ENCODE data around the gene STAMBPL1. TPM values are rescaled to one million over a fixed set of nuclear protein-coding genes. Genes with fewer than 3 reads are reported as not detected.

Gene STAMBPL1
- total and polyA plus RNA-seq, 2 experiments from 2014 or later = 4.5 to 20.0 TPM

DNA sequence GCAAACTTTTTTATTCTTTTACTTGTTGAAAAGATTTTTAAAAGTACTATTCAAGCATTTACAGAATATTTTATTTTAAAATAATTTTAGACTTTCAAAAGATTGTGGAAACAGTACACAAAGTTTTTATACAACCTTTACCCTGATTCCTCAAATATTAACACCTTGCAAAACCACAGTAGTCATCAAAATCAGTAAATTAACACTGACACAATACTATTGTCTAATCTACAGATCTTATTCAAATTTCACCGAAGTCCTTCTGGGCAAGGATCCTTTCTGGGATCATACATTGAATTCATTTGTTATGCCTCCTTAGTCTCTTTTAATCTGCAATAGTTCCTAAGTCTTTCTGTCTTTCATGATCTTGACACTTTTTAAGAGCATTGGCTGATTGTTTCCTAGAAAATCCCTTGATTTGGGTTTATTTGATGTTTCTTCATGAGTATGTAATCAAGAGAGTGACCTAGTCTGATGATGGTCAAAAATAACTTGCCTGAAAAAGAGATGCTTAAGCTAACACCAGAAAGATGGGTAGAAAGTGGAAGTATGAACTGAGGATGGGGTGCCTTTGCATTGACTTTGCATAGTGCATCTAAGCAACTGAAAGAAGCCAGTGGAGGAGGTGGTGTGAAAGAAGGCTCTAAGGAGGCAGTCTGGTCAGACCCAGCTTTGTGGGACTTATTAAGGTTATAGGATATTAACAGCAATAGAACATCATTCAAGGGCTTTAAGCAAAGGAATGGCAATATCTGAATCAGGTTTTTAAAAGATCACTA is 9.7 kb downstream of the STAMBPL1 start:
- H3K4me1 ChIP-seq (ENCODE audit: insufficient read depth) = peaks cover 4% of the 10 kb centered on the region
- H3K79me2 ChIP-seq = peaks cover 63% of the 10 kb centered on the region
- no peak overlapping the region for H3K4me2 ChIP-seq
- WGBS (ENCODE audit: low lambda C conversion rate, missing lambda C conversion rate) = 88% methylated on average over 1 of the region's 1 CpG
- H2AFZ ChIP-seq = no peak overlapping the region
- H3K27me3 ChIP-seq = no peaks in the 10 kb centered on the region
- no peak for DNase-seq (ENCODE audit: low spot score)
- no peak overlapping the region for H3K27ac ChIP-seq
- no peaks in the 10 kb centered on the region for H3K36me3 ChIP-seq (replicated peaks; ENCODE audit: insufficient read depth, low read depth)
- H3K9me3 ChIP-seq (ENCODE audit: low read depth) = no peaks in the 10 kb centered on the region
- no peak overlapping the region for H3K4me3 ChIP-seq
- H4K20me1 ChIP-seq (ENCODE audit: insufficient read depth, poor library complexity, severe bottlenecking) = no peaks in the 10 kb centered on the region
- TF ChIP-seq, protein P1, sequence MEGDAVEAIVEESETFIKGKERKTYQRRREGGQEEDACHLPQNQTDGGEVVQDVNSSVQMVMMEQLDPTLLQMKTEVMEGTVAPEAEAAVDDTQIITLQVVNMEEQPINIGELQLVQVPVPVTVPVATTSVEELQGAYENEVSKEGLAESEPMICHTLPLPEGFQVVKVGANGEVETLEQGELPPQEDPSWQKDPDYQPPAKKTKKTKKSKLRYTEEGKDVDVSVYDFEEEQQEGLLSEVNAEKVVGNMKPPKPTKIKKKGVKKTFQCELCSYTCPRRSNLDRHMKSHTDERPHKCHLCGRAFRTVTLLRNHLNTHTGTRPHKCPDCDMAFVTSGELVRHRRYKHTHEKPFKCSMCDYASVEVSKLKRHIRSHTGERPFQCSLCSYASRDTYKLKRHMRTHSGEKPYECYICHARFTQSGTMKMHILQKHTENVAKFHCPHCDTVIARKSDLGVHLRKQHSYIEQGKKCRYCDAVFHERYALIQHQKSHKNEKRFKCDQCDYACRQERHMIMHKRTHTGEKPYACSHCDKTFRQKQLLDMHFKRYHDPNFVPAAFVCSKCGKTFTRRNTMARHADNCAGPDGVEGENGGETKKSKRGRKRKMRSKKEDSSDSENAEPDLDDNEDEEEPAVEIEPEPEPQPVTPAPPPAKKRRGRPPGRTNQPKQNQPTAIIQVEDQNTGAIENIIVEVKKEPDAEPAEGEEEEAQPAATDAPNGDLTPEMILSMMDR (IDR thresholded peaks at IDR 0.05; ENCODE audit: poor library complexity) = no peak
- no peak for TF ChIP-seq EZH2phosphoT487 (IDR thresholded peaks at IDR 0.05; ENCODE audit: low read depth, severe bottlenecking, unreplicated experiment)
- no peak for TF ChIP-seq EZH2 (IDR thresholded peaks at IDR 0.05; ENCODE audit: borderline replicate concordance)
- H3K9me2 ChIP-seq (replicated peaks; ENCODE audit: insufficient read depth) = no peaks in the 10 kb centered on the region

DNA sequence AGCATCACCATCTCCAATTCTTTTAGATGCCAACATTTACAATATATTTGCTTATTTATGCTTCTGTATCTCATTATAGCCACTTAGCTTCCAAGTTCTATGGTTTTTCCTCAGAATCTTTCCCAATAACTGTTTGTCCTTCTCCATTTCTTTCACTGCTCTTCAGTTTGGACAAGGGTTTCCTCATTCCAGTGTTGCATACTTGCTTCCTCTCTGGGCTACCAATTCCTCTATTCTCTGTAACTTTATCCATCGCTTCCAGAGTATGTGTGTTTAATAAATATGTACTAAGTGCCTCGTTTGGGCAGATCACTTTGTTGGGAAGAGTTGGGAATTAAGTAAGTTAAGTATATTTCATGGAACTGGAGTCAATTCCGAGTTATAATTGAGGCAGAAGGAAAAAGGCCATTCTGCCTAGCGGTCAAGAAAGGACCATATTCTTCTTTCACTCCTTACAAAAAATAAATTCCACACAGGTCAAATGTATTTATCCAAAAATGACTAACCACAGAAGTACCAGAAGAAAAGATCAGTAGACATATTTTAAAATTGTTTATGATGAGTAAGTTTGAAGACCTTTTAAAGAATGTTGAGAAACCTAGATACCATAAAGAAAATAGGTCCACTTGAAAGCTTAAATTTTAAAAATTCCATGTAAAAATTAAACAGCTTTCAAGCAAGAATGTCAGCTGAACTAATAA is 10.8 kb downstream of the STAMBPL1 start:
- TF ChIP-seq EZH2 (IDR thresholded peaks at IDR 0.05; ENCODE audit: borderline replicate concordance) (no peak), EZH2phosphoT487 (IDR thresholded peaks at IDR 0.05; ENCODE audit: low read depth, severe bottlenecking, unreplicated experiment) (no peak)
- TF ChIP-seq, protein P1 (IDR thresholded peaks at IDR 0.05; ENCODE audit: poor library complexity) = no peak
- no peaks in the 10 kb centered on the region for H3K9me2 ChIP-seq (replicated peaks; ENCODE audit: insufficient read depth)
- H3K4me1 ChIP-seq (ENCODE audit: insufficient read depth) = peaks cover 10% of the 10 kb centered on the region
- H3K79me2 ChIP-seq = peaks cover 52% of the 10 kb centered on the region
- no peak overlapping the region for H3K27ac ChIP-seq
- H3K27me3 ChIP-seq = no peaks in the 10 kb centered on the region
- no peaks in the 10 kb centered on the region for H4K20me1 ChIP-seq (ENCODE audit: insufficient read depth, poor library complexity, severe bottlenecking)
- WGBS (ENCODE audit: low lambda C conversion rate, missing lambda C conversion rate) = 91% methylated on average over 4 of the region's 4 CpGs
- no peak overlapping the region for H3K4me3 ChIP-seq
- no peak overlapping the region for H2AFZ ChIP-seq
- no peak overlapping the region for H3K4me2 ChIP-seq
- H3K36me3 ChIP-seq (replicated peaks; ENCODE audit: insufficient read depth, low read depth) = no peaks in the 10 kb centered on the region
- H3K9me3 ChIP-seq (ENCODE audit: low read depth) = no peaks in the 10 kb centered on the region
- no peak for DNase-seq (ENCODE audit: low spot score)

DNA sequence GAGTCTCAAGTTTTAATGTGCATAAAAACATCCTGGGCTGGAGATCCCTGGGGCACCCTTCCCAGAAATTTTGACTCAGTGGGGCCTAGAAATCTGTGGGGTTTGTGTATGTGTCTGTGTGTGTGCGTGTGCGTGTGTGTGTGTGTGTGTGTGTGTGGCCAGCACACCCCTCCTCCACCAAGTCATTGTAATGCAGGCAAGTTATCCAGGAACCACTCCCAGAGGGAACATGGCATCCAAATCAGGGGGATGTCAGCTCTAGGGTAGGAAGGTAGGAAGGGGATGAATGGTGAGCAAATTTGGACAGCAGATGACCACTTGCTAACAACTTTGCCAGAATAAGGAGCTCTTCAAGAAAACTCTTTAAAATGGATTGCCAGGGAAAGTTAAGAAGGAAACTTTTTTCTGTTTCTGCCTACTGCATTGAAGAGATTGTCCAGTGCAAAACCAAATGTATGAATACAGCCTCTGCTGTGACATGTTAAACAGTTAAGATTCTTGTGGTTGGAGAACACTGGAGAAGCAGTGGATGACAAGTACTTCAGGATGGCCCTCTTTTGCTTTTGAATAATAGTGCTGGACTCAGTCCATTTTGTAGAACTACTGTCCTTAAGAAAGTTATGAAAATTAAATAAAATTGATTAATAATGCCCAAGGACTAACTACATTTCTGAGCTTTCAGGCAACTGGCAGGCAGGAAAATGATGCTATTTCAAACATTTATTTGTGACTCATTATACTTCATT is 12.3 kb downstream of the STAMBPL1 start:
- DNase-seq (ENCODE audit: low spot score) = no peak
- TF ChIP-seq, protein P1 (IDR thresholded peaks at IDR 0.05; ENCODE audit: poor library complexity) = no peak
- TF ChIP-seq EZH2phosphoT487 (IDR thresholded peaks at IDR 0.05; ENCODE audit: low read depth, severe bottlenecking, unreplicated experiment) (no peak), EZH2 (IDR thresholded peaks at IDR 0.05; ENCODE audit: borderline replicate concordance) (no peak)
- no peaks in the 10 kb centered on the region for H3K9me2 ChIP-seq (replicated peaks; ENCODE audit: insufficient read depth)
- no peaks in the 10 kb centered on the region for H4K20me1 ChIP-seq (ENCODE audit: insufficient read depth, poor library complexity, severe bottlenecking)
- no peak overlapping the region for H3K4me2 ChIP-seq
- no peak overlapping the region for H3K27ac ChIP-seq
- WGBS (ENCODE audit: low lambda C conversion rate, missing lambda C conversion rate) = 70% methylated on average over 2 of the region's 2 CpGs
- H3K27me3 ChIP-seq = no peaks in the 10 kb centered on the region
- no peaks in the 10 kb centered on the region for H3K36me3 ChIP-seq (replicated peaks; ENCODE audit: insufficient read depth, low read depth)
- H3K79me2 ChIP-seq = peaks cover 39% of the 10 kb centered on the region
- no peaks in the 10 kb centered on the region for H3K9me3 ChIP-seq (ENCODE audit: low read depth)
- no peak overlapping the region for H2AFZ ChIP-seq
- no peak overlapping the region for H3K4me3 ChIP-seq
- peaks cover 23% of the 10 kb centered on the region for H3K4me1 ChIP-seq (ENCODE audit: insufficient read depth)
